Measurements from ENCODE around the gene PRIM2.

- no peak for TF ChIP-seq CTCF (conservative IDR thresholded peaks at IDR 0.05; ENCODE audit: low read length)
- no peak for TF ChIP-seq EZH2phosphoT487 (IDR thresholded peaks at IDR 0.05; ENCODE audit: borderline replicate concordance)
Observed at GRCh38 chr6:57283106-57283505, 34.3 kb upstream of the PRIM2 start.
